Measurements from ENCODE around the gene APC.
"Not testable (repeated sequence)": the region's sequence is repeated elsewhere in the genome, so short reads cannot be mapped to it uniquely, and the experiment has no call there.

Gene APC

GRCh38 chr5:112716895-112717294 lies 20.8 kb upstream of the APC start:
- DNase-seq (ENCODE audit: low read depth) = not testable (repeated sequence)

- DNase-seq (ENCODE audit: low read depth) = no peak
These were observed 20.1 kb upstream of the APC start for GRCh38 chr5:112717506-112718082.

GRCh38 chr5:112718344-112718743 lies 19.3 kb upstream of the APC start:
- DNase-seq (ENCODE audit: low read depth) = no peak

- no peak for DNase-seq (ENCODE audit: low read depth)
These were observed 17.1 kb upstream of the APC start for GRCh38 chr5:112720576-112720975.

GRCh38 chr5:112724901-112725300 lies 12.8 kb upstream of the APC start:
- no peak for DNase-seq (ENCODE audit: low read depth)

- DNase-seq (ENCODE audit: low read depth) = no peak
These were observed 8.1 kb upstream of the APC start for GRCh38 chr5:112729630-112730029.

GRCh38 chr5:112732131-112732530 lies 5.6 kb upstream of the APC start:
- no peak for DNase-seq (ENCODE audit: low read depth)

- DNase-seq (ENCODE audit: low read depth) = no peak
These were observed 4.1 kb upstream of the APC start for GRCh38 chr5:112733586-112733985.

- no peak for DNase-seq (ENCODE audit: low read depth)
These were observed 3.1 kb upstream of the APC start for GRCh38 chr5:112734597-112734996.

- peak; percentile 86 for DNase-seq (ENCODE audit: low read depth)
These were observed 2.0 kb upstream of the APC start for GRCh38 chr5:112735702-112736101.

GRCh38 chr5:112737070-112737462 lies 619 bp upstream of the APC start:
- peak; percentile 17 for DNase-seq (ENCODE audit: low read depth)

- DNase-seq (ENCODE audit: low read depth) = peak; percentile 36
These were observed 491 bp downstream of the APC start for GRCh38 chr5:112738191-112738560.

- DNase-seq (ENCODE audit: low read depth) = peak; percentile 35
These were observed 4.7 kb downstream of the APC start for GRCh38 chr5:112742424-112742823.

- DNase-seq (ENCODE audit: low read depth) = no peak
These were observed 5.9 kb downstream of the APC start for GRCh38 chr5:112743631-112744030.

- DNase-seq (ENCODE audit: low read depth) = no peak
These were observed 14.7 kb downstream of the APC start for GRCh38 chr5:112752335-112752734.

GRCh38 chr5:112755703-112756102 lies 18.0 kb downstream of the APC start:
- no peak for DNase-seq (ENCODE audit: low read depth)

GRCh38 chr5:112757468-112758208 lies 20.0 kb downstream of the APC start:
- DNase-seq (ENCODE audit: low read depth) = peak; percentile 78

GRCh38 chr5:112758676-112759075 lies 21.0 kb downstream of the APC start:
- no peak for DNase-seq (ENCODE audit: low read depth)

GRCh38 chr5:112762113-112762810 lies 24.6 kb downstream of the APC start:
- peak; percentile 8 for DNase-seq (ENCODE audit: low read depth)

GRCh38 chr5:112763165-112763564 lies 25.5 kb downstream of the APC start:
- no peak for DNase-seq (ENCODE audit: low read depth)

- DNase-seq (ENCODE audit: low read depth) = peak; percentile 48
These were observed 34.4 kb downstream of the APC start for GRCh38 chr5:112772124-112772523.

GRCh38 chr5:112776301-112776856 lies 38.7 kb downstream of the APC start:
- peak; percentile 89 for DNase-seq (ENCODE audit: low read depth)

- peak; percentile 58 for DNase-seq (ENCODE audit: low read depth)
These were observed 41.8 kb downstream of the APC start for GRCh38 chr5:112779531-112779930.
